HG02642 (cell line): ENCODE results near the gene PLOD3.
A peak's percentile ranks its signal among the peaks of the same experiment; 100 is the strongest.

Source experiments
- ATAC-seq: cut with Tn5 transposase; IDR thresholded peaks from one replicate; pipeline ENCODE4 v1.9.1; 2021; ENCODE audit warnings: mild to moderate bottlenecking; ENCODE audit not compliant: unreplicated experiment, poor library complexity

Gene PLOD3

DNA sequence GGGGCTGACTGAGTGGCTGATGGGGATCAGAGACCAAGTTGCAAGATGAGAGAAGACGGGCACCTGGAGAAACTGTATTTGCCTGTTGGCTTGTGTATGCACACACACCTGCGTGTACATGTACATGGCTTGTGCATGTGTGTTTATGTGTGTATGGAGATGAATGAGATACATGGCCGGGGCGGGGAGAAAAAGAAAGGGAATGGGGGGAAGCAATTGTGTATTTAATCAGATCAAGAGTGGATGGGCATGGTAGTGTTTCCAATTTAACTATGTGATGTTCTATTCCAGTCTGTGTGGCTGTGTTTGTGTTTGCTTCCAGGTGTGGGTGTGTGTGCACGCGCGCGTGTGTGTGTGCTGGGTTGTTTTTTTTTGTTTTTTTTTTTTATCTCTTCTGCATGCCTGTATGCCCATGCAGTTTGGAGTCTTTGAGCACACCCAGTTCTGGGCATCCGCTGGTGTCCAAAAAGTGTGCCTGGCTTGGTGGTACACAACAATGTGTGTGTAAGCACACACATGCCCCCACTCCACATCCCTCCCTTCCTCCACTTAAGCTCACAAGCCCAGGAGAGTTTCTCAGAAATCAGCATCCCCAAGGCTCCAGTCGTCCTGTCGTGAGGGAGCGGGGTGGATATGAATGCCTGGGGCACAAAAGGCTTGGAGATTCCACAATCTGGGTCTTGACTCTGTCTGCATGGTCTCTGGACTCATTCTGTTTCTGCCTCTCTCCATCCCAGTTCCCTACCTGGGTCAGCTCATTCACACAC lies 49.6 kb downstream of the PLOD3 start:
- no peak for ATAC-seq

DNA sequence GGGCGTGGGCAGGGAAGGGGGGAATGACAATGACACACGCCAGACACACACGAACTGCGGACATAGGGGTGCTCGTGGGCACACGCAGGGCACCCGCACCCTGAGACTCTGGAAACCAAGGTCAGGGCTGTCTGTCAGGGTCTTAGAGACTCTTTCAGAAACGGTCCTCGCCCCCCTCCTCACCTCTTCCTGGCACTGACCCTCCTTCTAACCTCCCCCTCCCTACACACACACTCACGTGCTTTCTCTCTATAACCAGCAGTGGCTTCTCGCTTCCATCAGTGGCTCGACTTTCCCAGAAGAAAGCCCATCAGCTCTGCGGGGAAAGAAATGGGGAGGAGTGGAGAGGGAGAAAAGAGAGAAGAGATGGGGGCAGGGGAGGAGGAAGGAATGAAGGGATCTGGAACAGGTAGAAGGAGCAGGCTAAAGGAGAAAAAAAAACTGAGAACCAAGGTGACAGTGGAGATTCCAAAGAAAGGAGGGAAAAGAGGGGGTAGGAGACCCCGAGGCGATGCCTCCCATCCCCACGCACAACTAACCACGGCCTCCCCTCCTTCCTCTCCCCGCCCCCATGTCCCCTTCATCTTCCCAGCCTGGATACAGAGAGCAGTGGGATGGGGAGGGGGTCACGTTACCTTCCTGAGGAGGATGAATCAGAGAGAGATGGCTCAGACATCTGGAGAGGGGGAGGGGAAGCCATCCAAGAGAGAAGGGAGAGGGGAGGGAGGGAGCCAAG lies 50.3 kb downstream of the PLOD3 start:
- ATAC-seq = no peak

- no peak for ATAC-seq
Observed at GRCh38 chr7:101166648-101166908, 50.8 kb downstream of the PLOD3 start.

DNA sequence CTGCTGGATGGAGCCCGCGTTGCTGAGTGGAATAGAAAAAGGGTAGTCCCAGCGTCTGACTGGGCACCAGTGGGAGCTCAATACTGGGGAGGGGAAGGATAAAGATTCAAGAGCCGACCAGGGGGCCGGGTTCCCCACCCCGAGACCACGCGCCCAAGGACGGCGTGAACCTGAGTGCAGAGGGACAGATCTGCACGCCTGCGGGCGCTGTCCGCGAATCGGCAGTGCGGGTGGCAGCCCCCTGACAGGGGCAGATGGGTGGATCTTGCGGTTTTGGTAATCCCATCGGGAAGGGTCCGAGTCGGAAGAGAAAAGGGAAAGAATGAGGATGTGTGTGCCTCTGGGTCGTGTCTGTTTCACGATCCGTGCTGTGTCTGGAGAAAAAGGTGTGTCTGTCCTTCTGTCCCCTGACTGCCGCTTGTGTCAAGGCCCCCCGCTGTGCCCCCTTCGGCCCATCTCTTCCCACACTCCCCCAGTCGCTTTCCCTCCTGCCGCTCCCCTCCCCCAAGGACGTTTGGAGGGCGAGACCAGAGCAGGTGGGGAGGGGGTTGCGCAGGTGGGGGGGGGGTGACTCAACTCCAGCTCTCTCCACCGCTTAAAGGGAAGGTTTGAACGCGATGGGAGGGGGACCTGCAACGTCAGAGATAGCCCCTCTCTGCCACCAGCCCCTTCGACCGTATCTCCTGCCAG lies 51.3 kb downstream of the PLOD3 start:
- no peak for ATAC-seq

DNA sequence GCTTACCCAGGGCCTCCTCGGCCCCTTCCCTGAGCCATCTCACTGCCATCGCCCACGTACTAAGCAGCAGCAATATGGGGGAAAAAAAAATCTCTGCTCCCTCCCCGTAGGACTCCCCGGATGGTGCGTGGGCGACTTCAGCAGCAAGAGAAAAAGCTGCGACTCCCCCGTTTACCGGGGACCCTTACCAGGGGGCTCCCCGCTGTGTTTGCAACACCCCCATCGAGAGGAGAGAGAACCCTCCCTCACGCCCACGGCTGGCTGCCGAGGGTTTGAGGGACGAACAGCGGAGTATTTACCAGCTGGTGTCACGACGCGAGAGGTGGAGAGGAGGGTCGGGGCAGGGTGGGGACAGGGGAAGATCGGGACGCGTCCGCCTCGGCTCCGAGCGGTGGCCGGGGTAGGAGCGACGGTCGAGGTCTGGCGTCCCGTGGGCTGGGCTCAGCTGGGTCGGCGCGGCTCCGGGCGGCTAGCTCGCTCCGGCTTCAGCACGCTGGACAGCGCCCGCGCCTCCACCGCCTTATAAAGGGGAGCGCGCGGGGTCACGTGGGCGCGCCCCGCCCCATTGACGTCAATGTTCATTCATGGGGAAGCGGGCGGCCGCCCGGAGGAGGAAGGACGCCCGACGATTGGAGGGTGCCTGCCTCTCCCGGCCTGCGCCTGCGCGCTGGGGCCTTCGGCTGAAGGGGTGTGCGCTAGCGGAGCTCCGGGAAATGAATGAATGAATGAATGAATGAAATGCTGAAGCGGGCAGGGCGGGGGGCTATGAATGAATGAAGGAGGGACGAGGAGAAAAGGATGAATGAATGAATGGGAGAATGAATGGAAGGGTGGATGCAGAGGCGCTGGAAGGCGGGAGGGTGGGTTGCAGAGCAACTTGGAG lies 52.1 kb downstream of the PLOD3 start, which contains the start of gene VGF:
VGF (minus strand) TSS at position 495 of the 883 bp plus-strand sequence. CDS start 726 bp downstream, outside the sequence.
- ATAC-seq = peak; percentile 72

- ATAC-seq = no peak
Observed at GRCh38 chr7:101164071-101164840, 53.1 kb downstream of the PLOD3 start.

DNA sequence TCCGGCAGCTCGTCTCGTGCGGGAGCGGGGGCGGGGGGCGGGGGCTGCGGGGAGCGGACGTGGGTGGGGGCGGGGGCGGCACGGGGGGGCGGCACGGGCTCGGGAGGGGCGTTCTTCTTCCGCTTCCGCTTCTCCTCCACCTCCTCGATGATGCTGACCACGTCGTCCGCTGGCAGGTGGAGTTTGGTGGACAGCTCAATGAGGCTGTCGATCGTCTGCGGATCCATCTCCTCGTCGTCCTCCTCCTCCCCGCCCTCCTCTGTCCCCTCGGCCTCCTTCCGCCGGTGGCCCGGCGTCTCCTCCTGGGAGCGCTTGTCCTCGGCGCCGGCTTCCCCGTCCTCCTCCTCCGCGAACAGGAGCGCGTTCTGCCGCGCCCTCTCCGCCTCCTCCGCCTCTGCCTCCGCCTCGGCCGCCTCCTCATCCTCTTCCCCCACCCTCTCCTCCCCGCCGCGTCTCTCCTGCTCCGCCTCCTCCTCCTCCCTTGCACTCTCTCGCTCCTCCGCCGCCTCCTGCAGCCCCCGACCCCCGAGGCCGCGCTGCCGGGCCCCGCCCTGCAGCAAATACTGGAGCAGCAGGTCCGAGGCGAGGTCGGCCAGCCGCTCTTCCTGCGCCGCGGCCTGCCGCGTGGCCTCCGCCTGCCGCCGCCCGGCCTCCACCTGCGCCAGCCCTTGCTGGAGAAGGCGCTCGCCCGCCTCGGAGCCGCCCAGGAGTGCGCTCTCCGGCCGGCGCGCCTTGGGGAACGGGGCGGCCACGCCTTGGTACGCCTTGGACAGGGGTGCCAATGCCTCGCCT lies 53.9 kb downstream of the PLOD3 start:
- ATAC-seq = no peak

DNA sequence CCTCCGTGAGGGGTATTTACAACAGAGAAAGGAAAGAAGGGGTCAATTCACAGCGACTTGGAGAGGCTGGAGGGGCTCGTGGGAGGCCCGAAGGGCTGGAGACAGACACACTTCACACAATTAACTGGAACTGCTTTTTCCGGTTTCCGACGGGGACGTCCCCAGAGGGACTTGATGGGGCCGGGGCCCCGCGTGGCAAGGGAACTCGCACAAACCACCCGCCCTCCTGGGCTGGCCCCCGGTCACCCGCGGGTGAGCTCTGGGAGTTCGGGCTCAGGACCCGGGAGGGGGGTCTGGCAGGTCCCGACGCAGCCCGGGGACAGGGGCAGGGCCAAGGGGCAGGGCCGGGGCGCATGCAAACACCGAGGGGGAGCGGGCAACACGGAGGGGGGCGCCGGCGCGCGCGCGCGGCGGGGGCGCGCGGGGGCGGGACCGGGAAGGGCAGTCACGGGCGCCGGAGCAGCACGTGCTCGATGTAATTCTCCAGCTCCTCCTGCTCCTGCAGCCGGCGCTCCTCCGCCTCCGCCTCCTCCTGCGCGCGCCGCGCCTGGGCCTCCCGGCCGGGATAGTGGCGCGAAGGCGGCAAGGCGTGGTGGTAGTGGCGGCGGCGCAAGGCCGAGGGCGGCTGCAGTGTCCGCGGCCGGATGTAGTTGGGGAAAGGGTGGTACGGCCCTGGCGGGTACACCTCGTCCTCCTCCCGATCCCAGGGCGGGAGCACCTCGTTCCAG lies 54.7 kb downstream of the PLOD3 start:
- no peak for ATAC-seq

- no peak for ATAC-seq
Observed at GRCh38 chr7:101161692-101162471, 55.5 kb downstream of the PLOD3 start.

DNA sequence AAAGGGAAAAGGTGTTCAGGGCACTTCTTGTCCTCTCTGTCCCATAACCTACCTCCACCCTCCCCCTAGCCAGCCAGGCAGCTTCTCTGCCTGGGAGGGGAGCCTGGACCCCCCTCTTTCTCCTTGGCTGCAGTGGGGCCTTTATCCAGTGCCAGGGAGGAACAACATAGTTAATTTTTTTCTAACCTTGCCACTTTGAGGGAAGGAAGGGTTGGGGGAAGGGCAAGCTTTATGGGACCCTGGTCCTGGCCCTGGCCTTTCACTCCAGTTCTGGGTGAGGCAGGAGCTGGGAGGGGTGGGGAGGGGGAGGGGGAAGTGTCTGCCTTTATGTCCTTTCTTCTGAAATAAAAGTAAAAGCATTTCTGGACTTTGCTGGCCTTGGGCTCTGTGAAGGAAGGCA lies 56.5 kb downstream of the PLOD3 start:
- no peak for ATAC-seq

GRCh38 chr7:101159696-101160674 lies 57.4 kb downstream of the PLOD3 start:
- ATAC-seq = no peak

DNA sequence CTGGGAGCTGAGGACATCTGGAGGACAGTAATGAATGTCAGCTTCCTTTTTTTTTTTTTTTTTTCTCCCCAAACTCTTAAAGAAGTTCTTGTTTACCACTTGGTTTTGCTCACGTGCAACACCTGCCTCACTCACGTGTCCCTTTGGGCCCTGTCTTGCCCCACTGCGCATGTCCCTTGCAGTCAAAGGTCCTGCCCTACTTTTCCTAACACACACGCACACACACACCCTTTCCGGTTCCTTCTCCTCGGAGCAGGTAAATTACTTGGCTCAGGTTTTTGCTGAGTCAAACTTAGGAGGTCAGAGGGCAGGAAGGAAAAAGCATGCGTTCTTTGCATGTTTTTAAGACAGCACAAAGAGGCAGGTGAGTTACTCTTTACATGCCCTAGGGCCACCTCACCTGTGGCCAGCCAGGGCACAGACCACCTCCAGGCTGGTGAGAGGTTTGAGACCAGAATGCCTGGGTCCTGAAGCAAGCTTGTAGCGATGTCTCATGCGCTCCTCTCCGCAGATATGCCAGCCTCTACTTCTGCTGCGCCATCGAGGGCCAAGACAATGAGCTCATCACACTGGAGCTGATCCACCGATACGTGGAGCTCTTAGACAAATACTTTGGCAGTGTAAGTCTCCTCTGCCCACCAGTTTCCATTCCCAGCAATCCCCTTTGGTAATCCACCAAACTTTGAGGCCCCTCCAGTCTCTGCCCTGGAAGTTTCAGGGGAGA lies 60.4 kb downstream of the PLOD3 start:
- no peak for ATAC-seq

DNA sequence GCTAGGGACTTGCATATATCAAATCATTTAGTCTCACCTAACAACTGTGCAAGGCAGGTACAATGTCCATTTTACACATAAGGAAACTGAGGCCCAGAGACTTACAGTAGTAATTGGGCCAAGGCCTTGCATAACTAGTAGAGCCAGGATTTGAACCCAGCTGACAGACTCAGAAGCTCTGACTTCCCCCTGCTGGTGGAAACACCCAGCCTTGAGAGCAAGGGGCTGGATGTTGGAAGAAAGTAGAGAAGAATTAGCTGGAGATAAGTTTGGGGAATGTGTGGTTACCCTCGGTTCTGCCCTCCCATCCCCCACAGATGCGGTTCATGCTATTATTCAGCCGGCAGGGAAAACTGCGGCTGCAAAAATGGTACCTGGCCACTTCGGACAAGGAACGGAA lies 61.1 kb downstream of the PLOD3 start:
- no peak for ATAC-seq
